Activated naive CD4-positive, alpha-beta T cell (primary cell): ENCODE results near the gene CNIH3.

Experiments used
- DNase-seq, 4 experiments: peaks; one replicate each; lab custom pipeline; 2025; lab: John Stamatoyannopoulos, UW

CNIH3 gene

DNA sequence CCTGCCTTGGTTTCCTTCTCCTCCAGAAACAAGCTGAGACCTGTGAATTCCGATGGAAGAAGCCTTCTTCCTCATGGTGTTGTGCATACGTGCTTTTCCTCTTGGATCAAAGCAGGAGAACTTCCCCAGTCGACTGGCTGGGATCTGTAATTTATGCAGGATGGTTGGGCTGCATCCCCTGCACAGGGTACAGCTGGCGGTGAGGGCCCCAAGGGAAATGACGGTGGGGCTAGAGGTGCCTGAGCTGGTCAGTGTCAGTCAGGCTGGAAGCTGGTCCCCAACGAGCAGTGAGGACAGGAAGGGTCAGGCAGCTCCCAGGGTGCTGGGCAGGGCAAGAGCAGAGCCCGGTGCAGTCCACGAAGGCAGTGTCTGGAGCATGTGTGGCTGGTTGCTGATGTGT is 106.7 kb downstream of the CNIH3 start:
- no peak for DNase-seq

GRCh38 chr1:224724566-224724965 is 108.4 kb downstream of the CNIH3 start:
- no peak for DNase-seq

DNA sequence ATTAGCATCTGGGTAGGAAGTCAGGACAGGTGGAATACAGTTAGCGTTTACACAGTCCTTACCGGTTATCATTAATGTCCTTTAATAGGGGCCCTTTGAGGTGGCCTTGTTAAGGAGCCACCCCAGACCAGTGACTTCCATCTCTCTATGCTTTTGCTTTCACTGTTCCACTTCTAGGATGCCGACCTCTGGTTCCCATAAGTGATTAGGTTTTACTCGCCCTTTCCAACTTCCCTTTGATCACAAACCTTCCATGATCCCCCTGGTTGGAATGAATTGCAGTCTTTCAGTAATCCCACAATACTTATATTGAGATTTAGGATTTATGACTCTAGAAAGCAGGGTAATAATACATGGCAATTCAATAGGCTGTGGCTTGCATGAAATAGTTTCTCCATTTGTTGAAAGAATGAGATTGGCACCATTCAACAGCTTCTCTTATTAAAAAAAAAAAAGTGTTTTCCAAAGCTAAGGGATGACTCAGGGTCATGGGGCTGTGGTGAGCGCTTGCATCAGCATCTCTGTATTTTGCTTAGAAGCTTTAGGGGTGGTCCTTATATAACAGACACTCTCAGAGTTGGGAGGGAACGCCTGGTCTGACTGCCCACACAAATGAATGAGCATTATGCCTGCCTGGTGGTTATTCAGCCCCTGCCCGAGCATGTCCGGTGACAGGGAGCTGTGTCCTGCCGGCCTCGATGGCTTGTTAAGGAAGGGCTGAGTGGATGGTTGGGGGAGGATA is 110.5 kb downstream of the CNIH3 start:
- DNase-seq, result no peak

- no peak for DNase-seq
Measured at GRCh38 chr1:224727351-224728289, 111.5 kb downstream of the CNIH3 start.

DNA sequence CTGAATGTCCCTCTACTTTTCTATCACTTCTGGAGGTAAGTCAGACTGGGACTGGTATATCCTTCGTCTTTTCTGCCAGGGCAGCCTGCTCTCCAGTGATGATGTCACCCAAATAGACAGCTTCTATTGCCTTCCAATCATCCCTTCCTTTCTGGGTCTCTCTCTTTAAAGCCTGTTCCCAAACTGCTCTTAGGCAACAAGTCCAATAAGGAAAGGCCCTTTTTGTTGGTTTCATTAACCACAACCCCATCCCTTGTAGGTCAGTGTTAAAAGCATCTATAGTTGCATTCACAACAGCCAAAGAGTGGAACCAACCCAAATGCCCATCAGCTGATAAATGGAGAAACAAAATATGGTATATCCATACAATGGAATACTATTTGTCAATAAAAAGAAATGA is 114.4 kb downstream of the CNIH3 start:
- no peak for DNase-seq

DNA sequence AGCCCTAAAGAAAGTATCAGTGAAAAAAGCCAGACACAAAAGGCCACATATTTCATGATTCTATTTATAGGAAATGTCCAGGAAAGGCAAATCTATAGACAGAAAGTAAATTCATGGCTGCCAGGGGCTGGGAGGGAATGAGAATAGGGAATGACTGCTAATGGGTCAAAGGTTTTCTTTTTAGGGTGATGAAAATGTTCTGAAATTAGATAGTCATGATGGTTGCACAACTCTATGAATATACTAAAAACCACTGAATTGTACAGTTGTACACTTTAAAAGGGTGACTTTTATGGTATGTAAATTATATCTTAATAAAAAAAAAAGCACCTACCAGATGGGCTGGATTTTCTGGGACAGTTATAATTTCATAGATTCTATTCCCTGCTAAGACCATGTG is 114.8 kb downstream of the CNIH3 start:
- DNase-seq, result no peak

DNA sequence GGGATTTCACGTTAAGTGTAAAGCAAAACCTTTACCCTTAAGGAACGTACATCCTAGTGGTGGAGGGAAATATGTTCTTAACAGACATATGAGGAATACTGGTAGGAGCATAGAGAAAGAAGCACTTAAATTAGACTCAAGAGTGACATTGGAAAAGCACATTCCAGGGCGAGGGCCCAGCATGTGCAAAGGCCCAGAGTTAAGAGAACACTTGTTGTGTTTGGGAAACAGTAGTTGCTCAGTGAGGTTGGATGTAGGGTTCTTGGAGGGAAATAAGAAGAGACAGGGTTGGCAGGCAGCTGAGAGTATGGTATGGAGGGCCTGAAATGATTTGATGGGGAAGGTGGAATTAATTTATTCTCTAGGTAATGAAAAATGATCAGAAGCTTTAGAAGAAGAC is 115.5 kb downstream of the CNIH3 start:
- DNase-seq, result no peak

- no peak for DNase-seq
Measured at GRCh38 chr1:224732377-224733026, 116.4 kb downstream of the CNIH3 start.

GRCh38 chr1:224733027-224733911 is 117.2 kb downstream of the CNIH3 start:
- DNase-seq, result no peak

DNA sequence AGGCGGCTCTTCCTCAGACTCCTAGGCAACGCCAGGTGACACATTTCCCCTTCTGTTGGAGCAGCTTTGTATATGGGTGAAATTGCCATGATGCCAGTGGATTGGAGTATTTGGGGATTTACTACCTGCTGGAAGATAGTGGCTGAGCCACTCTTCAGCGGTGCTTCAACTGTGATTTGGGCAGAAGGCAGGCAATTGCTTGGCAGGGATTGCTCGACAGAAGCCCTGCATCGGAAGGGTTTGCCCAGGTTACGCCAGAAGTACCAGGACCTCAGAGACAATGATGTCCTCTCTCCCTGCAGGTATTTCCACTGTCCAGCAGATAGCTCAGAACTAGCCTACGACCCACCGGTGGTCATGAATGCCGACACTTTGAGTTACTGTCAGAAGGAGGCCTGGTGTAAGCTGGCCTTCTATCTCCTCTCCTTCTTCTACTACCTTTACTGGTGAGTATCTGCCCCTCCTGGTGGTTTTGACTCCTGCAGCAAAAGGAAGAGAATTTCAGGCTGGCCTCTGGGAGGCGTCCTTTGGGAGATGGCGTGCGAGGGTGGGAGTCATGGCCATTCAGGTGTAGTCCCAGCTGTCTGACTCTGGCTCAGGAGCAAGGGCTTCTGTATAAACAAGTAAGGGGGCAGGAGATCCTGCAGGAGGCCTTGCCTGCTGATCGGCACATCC is 118.3 kb downstream of the CNIH3 start:
- DNase-seq, result no peak

DNA sequence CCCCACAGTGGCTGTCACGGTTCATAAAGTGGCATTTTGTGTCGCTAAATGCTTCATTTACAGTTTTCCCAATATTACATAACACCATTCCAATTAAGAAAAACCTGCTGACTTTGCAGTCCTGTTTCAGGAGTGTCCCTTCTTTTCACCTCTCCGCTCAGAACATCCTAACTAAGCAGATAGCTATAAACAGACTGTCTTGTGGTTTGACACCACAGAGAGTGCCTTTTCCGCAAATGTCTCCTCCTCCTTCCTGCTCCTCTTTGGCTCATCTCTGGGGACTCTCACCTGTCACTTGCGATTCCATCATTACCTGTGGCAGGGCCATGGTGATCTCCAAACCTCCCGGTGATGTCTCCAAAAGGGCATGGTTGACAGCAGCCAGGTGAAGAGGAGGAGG is 119.0 kb downstream of the CNIH3 start:
- no peak for DNase-seq

GRCh38 chr1:224736619-224737352 is 120.7 kb downstream of the CNIH3 start:
- DNase-seq, result no peak

GRCh38 chr1:224737353-224737727 is 121.2 kb downstream of the CNIH3 start:
- DNase-seq, result no peak

GRCh38 chr1:224739303-224739996 is 123.3 kb downstream of the CNIH3 start:
- DNase-seq, result no peak

DNA sequence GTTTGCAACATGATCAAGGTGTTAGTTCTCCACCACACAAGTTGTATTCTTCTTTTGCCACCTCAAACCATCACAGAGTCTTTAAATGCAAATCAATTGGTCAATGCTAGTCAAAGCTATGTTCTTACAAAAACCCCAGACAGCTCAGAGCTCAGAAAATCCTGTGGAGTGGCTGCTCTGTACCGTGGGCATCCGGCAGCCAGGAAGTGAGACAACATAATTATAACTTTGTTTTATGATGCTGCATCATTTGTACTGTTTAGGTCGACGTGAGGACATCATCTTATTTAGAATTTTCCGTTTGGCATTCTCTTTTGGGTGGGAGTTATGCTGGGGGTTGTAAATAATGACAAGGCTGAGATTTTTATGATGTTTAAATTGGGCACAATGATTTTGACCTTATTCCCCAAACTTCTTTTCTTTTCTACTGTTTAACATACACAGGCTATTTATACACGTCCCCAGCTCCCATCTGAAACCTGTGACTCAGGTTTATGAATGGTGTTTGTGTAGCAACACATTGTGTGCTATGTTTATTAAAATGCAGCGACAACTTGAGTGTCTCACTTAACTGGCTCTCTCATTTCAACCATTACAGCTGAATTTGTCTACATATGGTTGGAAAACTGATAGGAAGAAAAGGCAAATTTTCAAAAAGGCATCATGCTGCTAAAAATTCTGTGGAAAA is 124.0 kb downstream of the CNIH3 start:
- no peak for DNase-seq

GRCh38 chr1:224740685-224741052 is 124.6 kb downstream of the CNIH3 start:
- DNase-seq, result no peak

DNA sequence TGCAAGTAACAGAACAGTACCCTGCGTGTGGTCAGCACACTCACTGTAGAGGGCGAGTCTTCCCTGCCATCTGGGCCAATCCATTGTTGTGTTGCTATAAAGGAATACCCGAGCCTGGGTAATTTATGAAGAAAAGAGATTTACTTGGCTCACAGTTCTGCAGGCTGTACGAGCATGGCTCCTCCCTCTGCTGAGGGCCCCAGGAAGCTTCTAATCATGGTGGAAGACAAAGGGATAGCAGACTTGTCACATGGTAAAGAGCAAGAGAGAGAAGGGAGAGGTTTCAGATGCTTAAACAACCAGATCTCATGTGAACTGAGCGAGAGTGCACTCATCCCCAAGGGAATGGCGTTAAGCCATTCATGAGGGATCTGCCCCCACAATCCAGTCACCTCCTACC is 126.2 kb downstream of the CNIH3 start:
- no peak for DNase-seq

GRCh38 chr1:224743608-224744164 is 127.6 kb downstream of the CNIH3 start:
- no peak for DNase-seq

DNA sequence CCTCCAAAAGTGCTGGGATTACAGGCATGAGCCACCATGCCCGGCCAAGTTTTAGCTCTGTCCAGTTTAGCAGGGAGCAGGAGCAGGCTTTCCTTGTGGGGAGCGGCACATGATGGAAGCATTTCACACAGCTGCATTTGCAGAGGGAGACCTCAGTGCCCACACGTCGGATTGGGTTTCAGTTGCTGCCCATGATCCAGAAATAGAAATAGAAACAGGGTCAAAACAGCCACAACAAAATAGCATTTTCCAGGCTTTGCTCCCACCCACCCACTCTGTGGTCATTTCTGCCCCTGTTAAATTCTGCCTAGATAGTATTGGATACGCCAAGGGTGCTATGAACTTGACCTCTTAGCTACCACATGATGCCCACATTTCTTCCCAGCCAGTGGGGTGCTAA is 128.4 kb downstream of the CNIH3 start:
- no peak for DNase-seq
